ENCODE data around the gene GLRX5.

- TF ChIP-seq CTCF (IDR thresholded peaks at IDR 0.05) = no peak
- no peak for TF ChIP-seq POLR2A (IDR thresholded peaks at IDR 0.05)
These were observed 31.3 kb upstream of the GLRX5 start for GRCh38 chr14:95503365-95504134.

Measured in uterus (tissue), 2 donors.